K562 (cell line): ENCODE measurements around the gene PCDHGA12.

Experiments
- CTCF ChIP-seq, 3 experiments: IDR thresholded peaks in 2 of 3; conservative IDR thresholded peaks in 1 of 3; 2 replicates each; pipeline ENCODE4 v1.5.1; 2011 to 2012; ENCODE audit warnings: low read length in 3 of 3, mild to moderate bottlenecking in 3 of 3, control low read depth in 2 of 3, improper control_type of control experiment in 1 of 3, inconsistent platforms in 1 of 3, low read depth in 1 of 3, mixed read lengths in 1 of 3, moderate library complexity in 1 of 3; ENCODE audit not compliant: insufficient read depth in 2 of 3
- KLF6 ChIP-seq: fragments of 250-450 bp; sonication (Bioruptor Pico); IDR thresholded peaks from 2 replicates; pipeline ENCODE4 v1.4.0; 2020; ENCODE audit warnings: mild to moderate bottlenecking, moderate library complexity, borderline replicate concordance
- ZFX ChIP-seq: sonication (generic); formaldehyde crosslinking; IDR thresholded peaks from 2 replicates; pipeline ENCODE4 v1.8.0; 2022; ENCODE audit warnings: mild to moderate bottlenecking, missing genetic modification reagents, moderate library complexity

GRCh38 chr5:141437221-141437620 lies 6.9 kb downstream of the PCDHGA12 start:
- TF ChIP-seq CTCF (IDR thresholded peaks at IDR 0.05 in 2 of 3, conservative IDR thresholded peaks at IDR 0.05 in 1 of 3; ENCODE audit: insufficient read depth in 2 of 3, low read depth in 1 of 3, low read length in 3 of 3) (no peak), KLF6 (CRISPR knock-in tag) (no peak), ZFX (CRISPR knock-in tag) (no peak)
